Measurements from ENCODE around the gene TBC1D9. TPM values are rescaled to one million over a fixed set of nuclear protein-coding genes. Genes with fewer than 3 reads are reported as not detected.
A peak's percentile ranks its signal among the peaks of the same experiment; 100 is the strongest.

The TBC1D9 gene
- total and polyA plus RNA-seq, 8 donors, result 4.9 to 38.2 (median 12.2) TPM

GRCh38 chr4:140735317-140735716 is 20.9 kb downstream of the TBC1D9 start:
- no peaks in the 10 kb centered on the region for H3K9me3 ChIP-seq
- no peak overlapping the region for H3K27ac ChIP-seq
- H3K4me3 ChIP-seq, result no peak overlapping the region
- DNase-seq, result no peak
- peaks cover 6 to 24% (median 16%) of the 10 kb centered on the region in 4 donors for H3K4me1 ChIP-seq
- H3K27me3 ChIP-seq, result no peaks in the 10 kb centered on the region
- TF ChIP-seq POLR2A (IDR thresholded peaks at IDR 0.05) (no peak), EP300 (IDR thresholded peaks at IDR 0.05) (no peak), CTCF (IDR thresholded peaks at IDR 0.05) (no peak), POLR2AphosphoS5 (IDR thresholded peaks at IDR 0.05) (no peak)
- WGBS, 5 donors, result 90 to 97% (median 93%) methylated on average over 2 of the region's 2 CpGs
- no peaks in the 10 kb centered on the region for H3K36me3 ChIP-seq
- intact Hi-C loops (cut with DNase I; ENCODE audit: low total_unique reads), result no loop called here

DNA sequence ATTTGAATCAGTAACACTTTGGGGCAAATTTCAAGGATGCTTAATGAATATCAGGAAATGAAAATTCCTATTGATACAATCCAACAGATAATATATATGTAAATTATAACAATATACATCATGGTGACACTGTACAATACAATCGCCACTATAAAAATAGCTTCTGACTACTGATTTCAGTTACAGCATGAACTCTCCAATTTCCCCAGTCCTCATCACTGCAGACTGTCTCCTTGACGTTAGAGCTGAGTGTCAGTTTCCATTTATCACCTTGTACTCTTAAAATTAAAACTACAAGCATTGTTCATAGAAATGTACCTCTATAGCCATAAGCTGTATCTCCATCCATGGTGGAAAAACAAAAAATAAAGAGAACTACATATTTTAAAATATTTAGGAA is 23.4 kb downstream of the TBC1D9 start:
- no peak for DNase-seq
- Histone ChIP-seq H3K9me3 (no peaks in the 10 kb centered on the region), H3K4me1 (peaks cover 12 to 34% (median 21%) of the 10 kb centered on the region in 4 donors), H3K36me3 (no peaks in the 10 kb centered on the region), H3K27me3 (no peaks in the 10 kb centered on the region), H3K27ac (no peak overlapping the region), H3K4me3 (no peak overlapping the region)
- TF ChIP-seq POLR2A (IDR thresholded peaks at IDR 0.05) (no peak), CTCF (IDR thresholded peaks at IDR 0.05) (no peak), POLR2AphosphoS5 (IDR thresholded peaks at IDR 0.05) (no peak), EP300 (IDR thresholded peaks at IDR 0.05) (no peak)
- intact Hi-C loops (cut with DNase I; ENCODE audit: low total_unique reads), result no loop called here
- WGBS, 5 donors, result 77 to 82% (median 80%) methylated on average over 2 of the region's 2 CpGs

GRCh38 chr4:140729344-140730049 is 26.7 kb downstream of the TBC1D9 start:
- Histone ChIP-seq H3K4me3 (no peak overlapping the region), H3K9me3 (no peaks in the 10 kb centered on the region), H3K4me1 (peaks cover 16 to 43% (median 29%) of the 10 kb centered on the region in 4 donors), H3K36me3 (no peaks in the 10 kb centered on the region), H3K27me3 (no peaks in the 10 kb centered on the region), H3K27ac (no peak overlapping the region)
- intact Hi-C loops (cut with DNase I; ENCODE audit: low total_unique reads), result no loop called here
- no peak for TF ChIP-seq EP300 (IDR thresholded peaks at IDR 0.05)
- no peak for TF ChIP-seq CTCF (IDR thresholded peaks at IDR 0.05)
- no peak for TF ChIP-seq POLR2AphosphoS5 (IDR thresholded peaks at IDR 0.05)
- no peak for TF ChIP-seq POLR2A (IDR thresholded peaks at IDR 0.05)
- no peak for DNase-seq
- WGBS, 5 donors, result 86 to 95% (median 92%) methylated on average over 6 of the region's 6 CpGs

GRCh38 chr4:140726776-140727500 is 29.2 kb downstream of the TBC1D9 start:
- Histone ChIP-seq H3K9me3 (no peaks in the 10 kb centered on the region), H3K4me3 (no peak overlapping the region), H3K27ac (peak overlapping the region; percentile 27 to 65 (median 62)), H3K4me1 (peaks cover 16 to 45% (median 29%) of the 10 kb centered on the region in 4 donors), H3K36me3 (no peaks in the 10 kb centered on the region), H3K27me3 (no peaks in the 10 kb centered on the region)
- no peak for TF ChIP-seq CTCF (IDR thresholded peaks at IDR 0.05)
- peak in 2 of 3 donors; percentile 61 to 66 for TF ChIP-seq POLR2AphosphoS5 (IDR thresholded peaks at IDR 0.05)
- TF ChIP-seq POLR2A (IDR thresholded peaks at IDR 0.05), result no peak
- peak in 1 of 2 donors; percentile 47 for DNase-seq
- WGBS, 5 donors, result 52 to 70% (median 62%) methylated on average over 3 of the region's 3 CpGs
- intact Hi-C loops (cut with DNase I; ENCODE audit: low total_unique reads), result no loop called here
